H1 (cell line): ENCODE results near the gene CNOT6L.

Source experiments
- CTBP2 ChIP-seq: IDR thresholded peaks from 2 replicates; pipeline ENCODE4 v1.7.0; 2011; ENCODE audit warnings: borderline replicate concordance, mild to moderate bottlenecking, moderate library complexity, mixed read lengths, low read length; ENCODE audit not compliant: insufficient read depth, insufficient read length
- CTCF ChIP-seq, 3 experiments: IDR thresholded peaks; 1 replicate in 2 of 3; 2 replicates in 1 of 3; pipeline versions ENCODE4 v1.5.1 to v1.6.1; 2011; ENCODE audit warnings: low read length in 3 of 3, mild to moderate bottlenecking in 3 of 3, inconsistent platforms in 2 of 3, low read depth in 1 of 3, moderate library complexity in 1 of 3; ENCODE audit not compliant: insufficient read depth in 1 of 3; ENCODE audit errors: control extremely low read depth in 1 of 3
- EP300 ChIP-seq, 2 experiments: IDR thresholded peaks; 1 replicate in 1 of 2; 2 replicates in 1 of 2; pipeline ENCODE4 v1.6.1; 2011 to 2012; ENCODE audit warnings: low read depth in 2 of 2, low read length in 2 of 2, mild to moderate bottlenecking in 2 of 2, borderline replicate concordance in 1 of 2, inconsistent platforms in 1 of 2, moderate library complexity in 1 of 2
- FOSL1 ChIP-seq: IDR thresholded peaks from 2 replicates; pipeline ENCODE4 v1.6.1; 2011; ENCODE audit warnings: mild to moderate bottlenecking, low read depth, low read length, moderate library complexity; ENCODE audit not compliant: insufficient read depth
- HDAC2 ChIP-seq, 2 experiments: fragments of 300-600 bp in 1 of 2; sonication (generic) in 1 of 2; IDR thresholded peaks; 2 replicates each; pipeline ENCODE4 v1.6.1; 2011 to 2012; ENCODE audit warnings: low read depth in 2 of 2, low read length in 2 of 2, mild to moderate bottlenecking in 2 of 2, moderate library complexity in 2 of 2, borderline replicate concordance in 1 of 2, inconsistent platforms in 1 of 2
- JUN ChIP-seq: IDR thresholded peaks from 2 replicates; pipeline ENCODE4 v1.6.1; 2011; ENCODE audit warnings: low read depth, mild to moderate bottlenecking, improper control_type of control experiment, low read length
- KDM1A ChIP-seq: fragments of 200-600, 300-600 bp; sonication (generic); IDR thresholded peaks from 2 replicates; pipeline ENCODE4 v1.7.1; 2016; ENCODE audit warnings: mild to moderate bottlenecking, low read length, borderline replicate concordance
- POLR2A ChIP-seq, 2 experiments: IDR thresholded peaks; 1 replicate in 1 of 2; 2 replicates in 1 of 2; pipeline ENCODE4 v1.6.1; 2011; ENCODE audit warnings: low read depth in 2 of 2, low read length in 2 of 2, mild to moderate bottlenecking in 2 of 2; ENCODE audit errors: control extremely low read depth in 1 of 2
- TAF1 ChIP-seq: IDR thresholded peaks from 2 replicates; pipeline ENCODE4 v1.6.1; 2011; ENCODE audit warnings: mild to moderate bottlenecking, low read depth, low read length
- TCF12 ChIP-seq: IDR thresholded peaks from 2 replicates; pipeline ENCODE4 v1.6.1; 2011; ENCODE audit warnings: low read depth, mild to moderate bottlenecking, low read length

- TF ChIP-seq CTCF (IDR thresholded peaks at IDR 0.05; ENCODE audit: control extremely low read depth in 1 of 3, insufficient read depth in 1 of 3, low read depth in 1 of 3, low read length in 3 of 3) (peak in 1 of 3 experiments; percentile 13; a peak in 1 of 4 replicates), KDM1A (no peak), POLR2A (IDR thresholded peaks at IDR 0.05; ENCODE audit: control extremely low read depth in 1 of 2, low read depth in 2 of 2, low read length in 2 of 2) (peak; percentile 95), JUN (no peak), FOSL1 (no peak), TAF1 (peak; percentile 100), CTBP2 (no peak), TCF12 (no peak), HDAC2 (IDR thresholded peaks at IDR 0.05; ENCODE audit: borderline replicate concordance in 1 of 2, low read depth in 2 of 2, low read length in 2 of 2) (no peak), EP300 (IDR thresholded peaks at IDR 0.05; ENCODE audit: borderline replicate concordance in 1 of 2, low read depth in 2 of 2, low read length in 2 of 2) (no peak)
Observed at GRCh38 chr4:77862478-77863216, 43.5 kb upstream of the CNOT6L start, which contains the start of gene MRPL1.
